PC-9 (cell line): ENCODE measurements around the gene SPRYD3. TPM values are rescaled to one million over a fixed set of nuclear protein-coding genes. Genes with fewer than 3 reads are reported as not detected.

Experiments
- BruUV-seq: library from RNA; stranded (reverse); fragments of 400-500 nt; replicated peaks from 2 replicates; lab custom pipeline; 2021; lab: Mats Ljungman, UMichigan
- CTCF ChIA-PET: fragments of 300-600 bp; sonication (Branson Sonifier 250); formaldehyde crosslinking; loops from one replicate; lab custom pipeline; 2022; ENCODE audit warnings: antibody characterized with exemption; lab: Charles Lee
- POLR2A ChIA-PET: fragments of 300-600 bp; sonication (Branson Sonifier 250); formaldehyde crosslinking; loops from one replicate; lab custom pipeline; 2022; ENCODE audit warnings: antibody characterized with exemption; ENCODE audit not compliant: unreplicated experiment; lab: Charles Lee
- DNase-seq, 2 experiments: peaks; one replicate each; pipeline versions ENCODE4 v3.0.0 to v3.0.0-alpha.2; 2015 to 2022; ENCODE audit warnings: mixed read lengths in 1 of 2
- H2AFZ ChIP-seq: fragments of 200-600 bp; sonication (generic); 2 replicates; pipeline ENCODE4 v1.8.1; 2017; ENCODE audit warnings: antibody characterized with exemption
- H3F3A ChIP-seq: fragments of 200-600 bp; sonication (generic); 2 replicates; pipeline ENCODE4 v1.8.1; 2017; ENCODE audit warnings: antibody characterized with exemption, mild to moderate bottlenecking, low read depth; ENCODE audit not compliant: insufficient read depth
- H3K27ac ChIP-seq: fragments of 200-600 bp; sonication (generic); 2 replicates; pipeline ENCODE4 v1.6.1; 2016; ENCODE audit warnings: mixed run types
- H3K27me3 ChIP-seq: fragments of 200-600 bp; sonication (generic); 2 replicates; pipeline ENCODE4 v1.6.1; 2016; ENCODE audit warnings: low read depth, mixed run types; ENCODE audit not compliant: insufficient read depth
- H3K36me3 ChIP-seq: fragments of 200-600 bp; sonication (generic); 2 replicates; pipeline ENCODE4 v1.6.1; 2016; ENCODE audit warnings: low read depth, mixed run types
- H3K4me1 ChIP-seq: fragments of 200-600 bp; sonication (generic); replicated peaks from 2 replicates; pipeline ENCODE4 v1.6.1; 2016; ENCODE audit warnings: mixed run types; ENCODE audit not compliant: insufficient read depth
- H3K4me2 ChIP-seq: fragments of 200-600 bp; sonication (generic); 2 replicates; pipeline ENCODE4 v1.6.1; 2017; ENCODE audit warnings: mixed run types
- H3K4me3 ChIP-seq: fragments of 200-600 bp; sonication (generic); 2 replicates; pipeline ENCODE4 v1.6.1; 2016; ENCODE audit warnings: mixed run types
- H3K79me2 ChIP-seq: fragments of 200-600 bp; sonication (generic); 2 replicates; pipeline ENCODE4 v1.6.1; 2017; ENCODE audit warnings: low read depth, mixed run types
- H3K9me2 ChIP-seq: fragments of 200-600 bp; sonication (generic); 2 replicates; pipeline ENCODE4 v1.8.1; 2017; ENCODE audit warnings: mild to moderate bottlenecking; ENCODE audit not compliant: insufficient read depth
- H3K9me3 ChIP-seq: fragments of 200-600 bp; sonication (generic); 2 replicates; pipeline ENCODE4 v1.8.1; 2016; ENCODE audit warnings: low read depth; ENCODE audit not compliant: insufficient read depth
- H4K20me1 ChIP-seq: fragments of 200-600 bp; sonication (generic); 2 replicates; pipeline ENCODE4 v1.8.1; 2017; ENCODE audit not compliant: insufficient read depth
- EZH2 ChIP-seq: fragments of 200-600 bp; sonication (generic); IDR thresholded peaks from 2 replicates; pipeline ENCODE4 v1.8.0; 2017; ENCODE audit warnings: antibody characterized with exemption, low read depth
- intact Hi-C: fragments of 100-400 bp; cut with micrococcal nuclease; formaldehyde crosslinking; loops from one replicate; pipeline ENCODE4 v1.10.0; 2022; ENCODE audit not compliant: unreplicated experiment
- total RNA-seq: library from RNA; stranded (reverse); gene quantifications from 2 replicates; pipeline ENCODE4 v1.2.3, GENCODE V29; 2021
- TF ChIP-seq, protein P1 (sequence below): fragments of 200-600 bp; sonication (generic); conservative IDR thresholded peaks from 2 replicates; pipeline ENCODE4 v1.6.1; 2017; ENCODE audit warnings: mixed run types, antibody characterized with exemption, mild to moderate bottlenecking, moderate library complexity

SPRYD3 gene
- total RNA-seq, 1 experiment from 2014 or later, result 17.2 TPM

GRCh38 chr12:53065975-53066931 lies 12.9 kb downstream of the SPRYD3 start:
- H3K4me1 ChIP-seq, result peaks cover 25% of the 10 kb centered on the region
- H3K27ac ChIP-seq, result peak overlapping the region; percentile 50; the same call in 1 of the 2 replicates
- H4K20me1 ChIP-seq, result no peaks in the 10 kb centered on the region
- no TSS peak for BruUV-seq
- CTCF ChIA-PET, result interaction anchor here (0.5 to 1.7 kb wide), 13 partner anchors 12 to 384 kb away, joined by 3 to 22 read pairs (median 4); partner anchors contain the start of genes AAAS, IGFBP6 and SPRYD3
- H3K27me3 ChIP-seq, result no peaks in the 10 kb centered on the region
- peak overlapping the region; percentile 60 for H3K4me2 ChIP-seq
- H3K9me2 ChIP-seq, result no peaks in the 10 kb centered on the region
- TF ChIP-seq, protein P1, sequence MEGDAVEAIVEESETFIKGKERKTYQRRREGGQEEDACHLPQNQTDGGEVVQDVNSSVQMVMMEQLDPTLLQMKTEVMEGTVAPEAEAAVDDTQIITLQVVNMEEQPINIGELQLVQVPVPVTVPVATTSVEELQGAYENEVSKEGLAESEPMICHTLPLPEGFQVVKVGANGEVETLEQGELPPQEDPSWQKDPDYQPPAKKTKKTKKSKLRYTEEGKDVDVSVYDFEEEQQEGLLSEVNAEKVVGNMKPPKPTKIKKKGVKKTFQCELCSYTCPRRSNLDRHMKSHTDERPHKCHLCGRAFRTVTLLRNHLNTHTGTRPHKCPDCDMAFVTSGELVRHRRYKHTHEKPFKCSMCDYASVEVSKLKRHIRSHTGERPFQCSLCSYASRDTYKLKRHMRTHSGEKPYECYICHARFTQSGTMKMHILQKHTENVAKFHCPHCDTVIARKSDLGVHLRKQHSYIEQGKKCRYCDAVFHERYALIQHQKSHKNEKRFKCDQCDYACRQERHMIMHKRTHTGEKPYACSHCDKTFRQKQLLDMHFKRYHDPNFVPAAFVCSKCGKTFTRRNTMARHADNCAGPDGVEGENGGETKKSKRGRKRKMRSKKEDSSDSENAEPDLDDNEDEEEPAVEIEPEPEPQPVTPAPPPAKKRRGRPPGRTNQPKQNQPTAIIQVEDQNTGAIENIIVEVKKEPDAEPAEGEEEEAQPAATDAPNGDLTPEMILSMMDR, result peak; percentile 91
- TF ChIP-seq EZH2, result no peak
- POLR2A ChIA-PET, result interaction anchor here (0.5 to 1.4 kb wide), 5 partner anchors 13 to 229 kb away, joined by 3 to 10 read pairs (median 3); partner anchors contain the start of genes PFDN5, SPRYD3 and ZNF740
- no peaks in the 10 kb centered on the region for H3K36me3 ChIP-seq
- H3K4me3 ChIP-seq, result no peak overlapping the region
- H3F3A ChIP-seq, result peaks cover 10% of the 10 kb centered on the region; the same call in 1 of the 2 replicates
- H3K79me2 ChIP-seq, result no peaks in the 10 kb centered on the region
- intact Hi-C loops, result loop anchor here (1.0 to 10.0 kb wide), 6 partner anchors 33 to 439 kb away; partner anchors contain the start of genes AAAS, ITGB7, NPFF and TARBP2
- DNase-seq, result peak; percentile 53 to 74
- no peaks in the 10 kb centered on the region for H3K9me3 ChIP-seq
- peak overlapping the region; percentile 75; the same call in 1 of the 2 replicates for H2AFZ ChIP-seq

DNA sequence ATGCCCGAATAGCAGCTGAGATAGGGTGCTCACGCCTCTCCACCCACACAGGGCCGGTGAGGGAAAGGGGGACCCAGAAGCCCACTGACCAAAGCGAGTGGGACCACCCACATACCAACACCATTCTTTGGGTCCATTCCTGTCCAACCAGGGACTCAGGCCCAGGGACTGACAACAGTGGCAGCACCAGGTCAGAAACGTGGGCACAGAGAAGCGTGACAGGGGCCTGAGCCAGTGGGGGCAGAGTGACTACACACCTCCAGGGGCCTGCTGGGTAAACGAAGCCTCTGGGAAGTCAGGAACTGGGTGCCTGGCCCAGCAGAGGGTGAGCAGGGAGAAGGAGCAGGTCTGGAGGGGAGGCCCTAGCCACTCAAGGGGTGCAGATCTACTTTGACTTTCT lies 13.7 kb downstream of the SPRYD3 start:
- DNase-seq, result no peak
- Histone ChIP-seq H3K4me2 (no peak overlapping the region), H3K4me3 (no peak overlapping the region), H3K9me3 (no peaks in the 10 kb centered on the region), H3F3A (peaks cover 13% of the 10 kb centered on the region; the same call in 1 of the 2 replicates), H3K79me2 (no peaks in the 10 kb centered on the region), H3K4me1 (peaks cover 30% of the 10 kb centered on the region), H3K36me3 (no peaks in the 10 kb centered on the region), H2AFZ (no peak overlapping the region), H3K27ac (no peak overlapping the region), H3K27me3 (no peaks in the 10 kb centered on the region), H4K20me1 (no peaks in the 10 kb centered on the region), H3K9me2 (no peaks in the 10 kb centered on the region)
- BruUV-seq, result no TSS peak
- TF ChIP-seq EZH2, result no peak
- TF ChIP-seq, protein P1, result no peak
- intact Hi-C loops, result loop anchor here (10.0 kb wide), 3 partner anchors 109 to 439 kb away; partner anchors contain the start of genes ITGB7, NPFF and TARBP2
- ChIA-PET CTCF (interaction anchor here (0.5 to 1.7 kb wide), 11 partner anchors 11 to 385 kb away, joined by 3 to 22 read pairs (median 4); partner anchors contain the start of genes AAAS and SPRYD3), POLR2A (interaction anchor here (0.5 to 1.4 kb wide), 4 partner anchors 95 to 230 kb away, joined by 3 to 10 read pairs (median 3); partner anchors contain the start of genes PFDN5 and ZNF740)
